Loucy (cell line): ENCODE measurements around the gene TMTC1.

Source experiments
- CTCF ChIP-seq: fragments of 200-600 bp; sonication (generic); conservative IDR thresholded peaks from 2 replicates; pipeline ENCODE4 v1.5.1; 2014; ENCODE audit warnings: mild to moderate bottlenecking, antibody characterized with exemption, low read length
- EZH2phosphoT487 ChIP-seq: fragments of 200-600 bp; IDR thresholded peaks from 2 replicates; pipeline ENCODE4 v1.6.1; 2018; ENCODE audit warnings: antibody characterized with exemption, mild to moderate bottlenecking, moderate library complexity, borderline replicate concordance

GRCh38 chr12:29497588-29497987, 286.2 kb downstream of the TMTC1 start, which contains the start of gene OVCH1:
- TF ChIP-seq CTCF (no peak), EZH2phosphoT487 (no peak)
